ENCODE measurements around the gene CLIC1. TPM values are rescaled to one million over a fixed set of nuclear protein-coding genes. Genes with fewer than 3 reads are reported as not detected.

The CLIC1 gene
- total RNA-seq, 1 experiment from 2014 or later, result 432 TPM

- TF ChIP-seq CTCF (IDR thresholded peaks at IDR 0.05 in 2 of 3, conservative IDR thresholded peaks at IDR 0.05 in 1 of 3; ENCODE audit: borderline replicate concordance in 1 of 3, insufficient read depth in 1 of 3, low read depth in 2 of 3, low read length in 2 of 3) (no peak), POLR2AphosphoS5 (IDR thresholded peaks at IDR 0.05; ENCODE audit: low read depth, low read length) (no peak), JUND (IDR thresholded peaks at IDR 0.05) (no peak), SP1 (IDR thresholded peaks at IDR 0.05; ENCODE audit: low read depth) (no peak), EZH2 (IDR thresholded peaks at IDR 0.05) (no peak)
Measured at GRCh38 chr6:31692886-31693285, 43.4 kb downstream of the CLIC1 start (continued).

- H3K4me3 ChIP-seq (replicated peaks in 1 of 2; ENCODE audit: low read depth in 1 of 2, low read length in 2 of 2), result no peak overlapping the region
- H3K36me3 ChIP-seq (ENCODE audit: control insufficient read depth in 1 of 2, insufficient read depth in 2 of 2, low read length in 2 of 2), result peaks cover 22 to 24% of the 10 kb centered on the region in 2 experiments; a peak in 3 of 4 replicates
- H3K9me3 ChIP-seq (ENCODE audit: control insufficient read depth in 1 of 2, insufficient read depth in 1 of 2, low read depth in 1 of 2, low read length in 2 of 2), result no peaks in the 10 kb centered on the region
- TF ChIP-seq EZH2 (IDR thresholded peaks at IDR 0.05), result no peak
- H3K27ac ChIP-seq (ENCODE audit: low read depth, low read length), result no peak overlapping the region
- no peak overlapping the region for H3K9ac ChIP-seq (ENCODE audit: low read length)
- intact Hi-C loops (cut with micrococcal nuclease), result no loop called here
- H3K9me2 ChIP-seq (ENCODE audit: insufficient read depth), result no peaks in the 10 kb centered on the region
- no peaks in the 10 kb centered on the region for H3K27me3 ChIP-seq (ENCODE audit: insufficient read depth, low read length)
- H4K20me1 ChIP-seq (ENCODE audit: insufficient read depth), result no peaks in the 10 kb centered on the region
- H2AFZ ChIP-seq (ENCODE audit: low read depth, low read length, poor library complexity, severe bottlenecking), result no peak overlapping the region
- BruUV-seq (replicated peaks), result no TSS peak
- no peak for DNase-seq (ENCODE audit: low read depth, low spot score)
- RAD21 ChIA-PET (ENCODE audit: low non-redundant PET in 1 of 2, low total read pairs in 2 of 2, uncharacterized antibody in 2 of 2, unreplicated experiment in 2 of 2), result no interaction called here
- peaks cover 11 to 16% of the 10 kb centered on the region in 2 experiments for H3K4me1 ChIP-seq (ENCODE audit: control insufficient read depth in 1 of 2, insufficient read depth in 2 of 2, low read length in 2 of 2)
- no peak for ATAC-seq
- CTCF ChIA-PET, result no interaction called here
- POLR2A ChIA-PET, result no interaction called here
- H3K79me2 ChIP-seq (ENCODE audit: insufficient read depth, low read length), result no peaks in the 10 kb centered on the region
- no peak overlapping the region for H3K4me2 ChIP-seq (ENCODE audit: low read length)
Measured at GRCh38 chr6:31692353-31692752, 44.0 kb downstream of the CLIC1 start.

GRCh38 chr6:31691564-31692108 lies 44.7 kb downstream of the CLIC1 start:
- ChIA-PET CTCF (no interaction called here), POLR2A (interaction anchor here (0.5 to 1.4 kb wide), 2 partner anchors 136 to 144 kb away, joined by 3 to 5 read pairs; partner anchors contain the start of genes HSPA1B and NFKBIL1), RAD21 (ENCODE audit: low non-redundant PET in 1 of 2, low total read pairs in 2 of 2, uncharacterized antibody in 2 of 2, unreplicated experiment in 2 of 2) (no interaction called here)
- Histone ChIP-seq H3K4me3 (replicated peaks in 1 of 2; ENCODE audit: low read depth in 1 of 2, low read length in 2 of 2) (no peak overlapping the region), H3K36me3 (ENCODE audit: control insufficient read depth in 1 of 2, insufficient read depth in 2 of 2, low read length in 2 of 2) (peaks cover 19 to 25% of the 10 kb centered on the region in 2 experiments; a peak in 3 of 4 replicates), H3K79me2 (ENCODE audit: insufficient read depth, low read length) (no peaks in the 10 kb centered on the region), H2AFZ (ENCODE audit: low read depth, low read length, poor library complexity, severe bottlenecking) (no peak overlapping the region), H4K20me1 (ENCODE audit: insufficient read depth) (no peaks in the 10 kb centered on the region), H3K4me1 (ENCODE audit: control insufficient read depth in 1 of 2, insufficient read depth in 2 of 2, low read length in 2 of 2) (peaks cover 11 to 16% of the 10 kb centered on the region in 2 experiments), H3K27me3 (ENCODE audit: insufficient read depth, low read length) (no peaks in the 10 kb centered on the region), H3K27ac (ENCODE audit: low read depth, low read length) (no peak overlapping the region), H3K9me3 (ENCODE audit: control insufficient read depth in 1 of 2, insufficient read depth in 1 of 2, low read depth in 1 of 2, low read length in 2 of 2) (no peaks in the 10 kb centered on the region), H3K4me2 (ENCODE audit: low read length) (no peak overlapping the region), H3K9ac (ENCODE audit: low read length) (no peak overlapping the region), H3K9me2 (ENCODE audit: insufficient read depth) (no peaks in the 10 kb centered on the region)
- intact Hi-C loops (cut with micrococcal nuclease), result no loop called here
- no peak for ATAC-seq
- no peak for DNase-seq (ENCODE audit: low read depth, low spot score)
- no peak for TF ChIP-seq EZH2phosphoT487 (IDR thresholded peaks at IDR 0.05; ENCODE audit: borderline replicate concordance)
- no peak for TF ChIP-seq MAX (IDR thresholded peaks at IDR 0.05)
- no peak for TF ChIP-seq REST (IDR thresholded peaks at IDR 0.05; ENCODE audit: low read depth)
- no peak for TF ChIP-seq EGR1 (IDR thresholded peaks at IDR 0.05; ENCODE audit: low read depth)
- no TSS peak for BruUV-seq (replicated peaks)

Measured in HCT116 (cell line).